Muscle of arm (tissue), 12 donors: Measurements from ENCODE around the gene RRM2. TPM values are rescaled to one million over a fixed set of nuclear protein-coding genes. Genes with fewer than 3 reads are reported as not detected.

Experiments
- DNase-seq: peaks from one replicate; pipeline ENCODE4 v3.0.0-alpha.2; 2013
- polyA plus RNA-seq, 12 donors: library from polyadenylated mRNA; unstranded; fragments of 120-200 nt; gene quantifications; one replicate each; pipeline ENCODE4 v1.2.1, GENCODE V29; 2013; ENCODE audit not compliant: insufficient read length in 12 of 12

The RRM2 gene
- polyA plus RNA-seq, 12 donors = 24.9 to 58.9 (median 39.8) TPM; not detected in 1

- no peak for DNase-seq
Measured at GRCh38 chr2:10149635-10150034, 27.1 kb downstream of the RRM2 start.

GRCh38 chr2:10150436-10150835 lies 27.9 kb downstream of the RRM2 start:
- DNase-seq = no peak

GRCh38 chr2:10151462-10151861 lies 28.9 kb downstream of the RRM2 start:
- DNase-seq = no peak

GRCh38 chr2:10157293-10157692 lies 34.8 kb downstream of the RRM2 start:
- no peak for DNase-seq

GRCh38 chr2:10158681-10159080 lies 36.1 kb downstream of the RRM2 start:
- DNase-seq = no peak

- DNase-seq = no peak
Measured at GRCh38 chr2:10159086-10159485, 36.5 kb downstream of the RRM2 start.

GRCh38 chr2:10159581-10160131 lies 37.1 kb downstream of the RRM2 start:
- no peak for DNase-seq

GRCh38 chr2:10160203-10160955 lies 37.8 kb downstream of the RRM2 start:
- DNase-seq = no peak

- no peak for DNase-seq
Measured at GRCh38 chr2:10161206-10161931, 38.8 kb downstream of the RRM2 start.

GRCh38 chr2:10161961-10162441 lies 39.5 kb downstream of the RRM2 start:
- no peak for DNase-seq

GRCh38 chr2:10162586-10163497 lies 40.3 kb downstream of the RRM2 start:
- DNase-seq = no peak

- DNase-seq = no peak
Measured at GRCh38 chr2:10163498-10164486, 41.3 kb downstream of the RRM2 start.

GRCh38 chr2:10164601-10165000 lies 42.1 kb downstream of the RRM2 start:
- DNase-seq = no peak

- no peak for DNase-seq
Measured at GRCh38 chr2:10165282-10165681, 42.7 kb downstream of the RRM2 start.

- DNase-seq = no peak
Measured at GRCh38 chr2:10165861-10166675, 43.5 kb downstream of the RRM2 start.

GRCh38 chr2:10166676-10167292 lies 44.2 kb downstream of the RRM2 start:
- no peak for DNase-seq

- DNase-seq = no peak
Measured at GRCh38 chr2:10167316-10167715, 44.8 kb downstream of the RRM2 start.

GRCh38 chr2:10168221-10168620 lies 45.7 kb downstream of the RRM2 start:
- no peak for DNase-seq

- DNase-seq = no peak
Measured at GRCh38 chr2:10169053-10169578, 46.6 kb downstream of the RRM2 start.
